HG02938 (cell line): ENCODE measurements around the gene MUSTN1.

ENCODE experiments used
- ATAC-seq: cut with Tn5 transposase; IDR thresholded peaks from one replicate; pipeline ENCODE4 v1.9.1; 2021; ENCODE audit warnings: mild to moderate bottlenecking, moderate library complexity; ENCODE audit not compliant: unreplicated experiment

The MUSTN1 gene

GRCh38 chr3:52834871-52835501 is at the start of gene MUSTN1:
Gene MUSTN1, minus strand, starts transcription at chr3:52835019. Its CDS starts 71 bp downstream, at chr3:52834948.
- no peak for ATAC-seq

- no peak for ATAC-seq
Measured at GRCh38 chr3:52882377-52882776, 47.6 kb upstream of the MUSTN1 start.

- no peak for ATAC-seq
Measured at GRCh38 chr3:52881871-52882270, 47.1 kb upstream of the MUSTN1 start.

GRCh38 chr3:52880474-52880873 is 45.7 kb upstream of the MUSTN1 start:
- ATAC-seq = no peak

- no peak for ATAC-seq
Measured at GRCh38 chr3:52880047-52880446, 45.2 kb upstream of the MUSTN1 start.

- ATAC-seq = no peak
Measured at GRCh38 chr3:52879581-52879980, 44.8 kb upstream of the MUSTN1 start.

- no peak for ATAC-seq
Measured at GRCh38 chr3:52879090-52879489, 44.3 kb upstream of the MUSTN1 start.

GRCh38 chr3:52877085-52877484 is 42.3 kb upstream of the MUSTN1 start:
- ATAC-seq = no peak

- no peak for ATAC-seq
Measured at GRCh38 chr3:52874864-52875587, 40.2 kb upstream of the MUSTN1 start.

GRCh38 chr3:52874160-52874701 is 39.4 kb upstream of the MUSTN1 start:
- ATAC-seq = no peak

- ATAC-seq = no peak
Measured at GRCh38 chr3:52873433-52874159, 38.8 kb upstream of the MUSTN1 start.

- ATAC-seq = no peak
Measured at GRCh38 chr3:52872245-52872644, 37.4 kb upstream of the MUSTN1 start.

- no peak for ATAC-seq
Measured at GRCh38 chr3:52871761-52872160, 36.9 kb upstream of the MUSTN1 start.

- ATAC-seq = no peak
Measured at GRCh38 chr3:52870471-52870870, 35.7 kb upstream of the MUSTN1 start.

GRCh38 chr3:52866427-52866826 is 31.6 kb upstream of the MUSTN1 start:
- ATAC-seq = no peak

- no peak for ATAC-seq
Measured at GRCh38 chr3:52865994-52866393, 31.2 kb upstream of the MUSTN1 start.

GRCh38 chr3:52860424-52860768 is 25.6 kb upstream of the MUSTN1 start:
- ATAC-seq = no peak

GRCh38 chr3:52859686-52860423 is 25.0 kb upstream of the MUSTN1 start:
- ATAC-seq = no peak

- ATAC-seq = no peak
Measured at GRCh38 chr3:52857864-52858263, 23.0 kb upstream of the MUSTN1 start.

GRCh38 chr3:52857133-52857532 is 22.3 kb upstream of the MUSTN1 start:
- no peak for ATAC-seq

- no peak for ATAC-seq
Measured at GRCh38 chr3:52856666-52857065, 21.8 kb upstream of the MUSTN1 start.
